Endothelial cell of umbilical vein (primary cell): Measurements from ENCODE around the gene SFI1. TPM values are rescaled to one million over a fixed set of nuclear protein-coding genes. Genes with fewer than 3 reads are reported as not detected.

ENCODE experiments used
- BruUV-seq: library from RNA; stranded (reverse); fragments of 400-500 nt; replicated peaks from 2 replicates; lab custom pipeline; 2021; lab: Mats Ljungman, UMichigan
- CTCF ChIA-PET: fragments of 300-600, 350-600 bp; sonication (Branson Sonifier 250); formaldehyde crosslinking; loops from one replicate; lab custom pipeline; 2021; ENCODE audit warnings: antibody characterized with exemption, inconsistent platforms; lab: Charles Lee
- POLR2A ChIA-PET: fragments of 300-600, 350-600 bp; sonication (Branson Sonifier 250); formaldehyde crosslinking; loops from one replicate; lab custom pipeline; 2021; ENCODE audit warnings: antibody characterized with exemption, inconsistent platforms; lab: Charles Lee
- DNase-seq: peaks from one replicate; pipeline ENCODE4 v3.0.0-alpha.2; 2011; ENCODE audit warnings: low read depth, low spot score
- FAIRE-seq: peaks from 2 replicates; lab custom pipeline; 2011; peaks lifted over from hg19 to GRCh38; lab: Jason Lieb, UNC
- H2AFZ ChIP-seq: 2 replicates; pipeline ENCODE4 v1.6.0; 2012; ENCODE audit warnings: low read depth, low read length, control low read depth, inconsistent platforms
- H3K27ac ChIP-seq: 2 replicates; pipeline ENCODE4 v1.5.1; 2011; ENCODE audit warnings: low read depth, mild to moderate bottlenecking, control low read depth, low read length, moderate library complexity; ENCODE audit not compliant: insufficient read depth
- H3K27me3 ChIP-seq, 2 experiments: 2 replicates each; pipeline versions ENCODE4 v1.6.0 to v1.6.1; 2011; ENCODE audit warnings: low read length in 2 of 2, mixed read lengths in 1 of 2; ENCODE audit not compliant: control insufficient read depth in 2 of 2, insufficient read depth in 2 of 2
- H3K36me3 ChIP-seq, 2 experiments: 2 replicates in 1 of 2; 3 replicates in 1 of 2; pipeline ENCODE4 v1.5.1; 2011; ENCODE audit warnings: low read length in 2 of 2, mild to moderate bottlenecking in 1 of 2, moderate library complexity in 1 of 2; ENCODE audit not compliant: control insufficient read depth in 2 of 2, insufficient read depth in 2 of 2; ENCODE audit errors: extremely low read depth in 1 of 2
- H3K4me1 ChIP-seq: 3 replicates; pipeline ENCODE4 v1.5.1; 2011; ENCODE audit warnings: mild to moderate bottlenecking, low read length; ENCODE audit not compliant: control insufficient read depth, insufficient read depth; ENCODE audit errors: extremely low read depth
- H3K4me2 ChIP-seq: 2 replicates; pipeline ENCODE4 v1.6.1; 2011; ENCODE audit warnings: low read length, control low read depth, mixed read lengths; ENCODE audit not compliant: insufficient read depth
- H3K4me3 ChIP-seq, 3 experiments: fragments of 200-600 bp in 1 of 3; sonication (generic), shearing (Covaris generic) in 1 of 3; replicated peaks in 1 of 3; 2 replicates each; pipeline ENCODE4 v1.5.1; 2011 to 2016; ENCODE audit warnings: control low read depth in 3 of 3, low read length in 3 of 3, mild to moderate bottlenecking in 2 of 3, inconsistent platforms in 1 of 3, low read depth in 1 of 3, moderate library complexity in 1 of 3; ENCODE audit not compliant: insufficient read depth in 1 of 3
- H3K79me2 ChIP-seq: 2 replicates; pipeline ENCODE4 v1.6.0; 2012; ENCODE audit warnings: low read length, inconsistent platforms; ENCODE audit not compliant: control insufficient read depth, insufficient read depth
- H3K9ac ChIP-seq: replicated peaks from 2 replicates; pipeline ENCODE3; 2011; ENCODE audit warnings: low read length, control low read depth; ENCODE audit not compliant: insufficient read depth; ENCODE audit errors: extremely low read depth
- H3K9me1 ChIP-seq: replicated peaks from 3 replicates; pipeline ENCODE4 v1.6.0; 2011; ENCODE audit warnings: mild to moderate bottlenecking, low read length; ENCODE audit not compliant: control insufficient read depth, insufficient read depth; ENCODE audit errors: extremely low read depth
- H3K9me3 ChIP-seq: replicated peaks from 2 replicates; pipeline ENCODE4 v1.5.1; 2012; ENCODE audit warnings: low read length, inconsistent platforms; ENCODE audit not compliant: control insufficient read depth, insufficient read depth
- H4K20me1 ChIP-seq: replicated peaks from 2 replicates; pipeline ENCODE3; 2011; ENCODE audit warnings: mild to moderate bottlenecking, low read length; ENCODE audit not compliant: control insufficient read depth, insufficient read depth; ENCODE audit errors: extremely low read depth
- EZH2 ChIP-seq: IDR thresholded peaks from 2 replicates; pipeline ENCODE4 v1.6.1; 2012; ENCODE audit warnings: borderline replicate concordance, low read depth, mild to moderate bottlenecking, moderate library complexity, low read length, inconsistent platforms; ENCODE audit not compliant: severe bottlenecking
- FOS ChIP-seq: IDR thresholded peaks from 2 replicates; pipeline ENCODE4 v1.6.1; 2011; ENCODE audit warnings: mild to moderate bottlenecking, low read length, moderate library complexity, borderline replicate concordance; ENCODE audit not compliant: insufficient read depth
- GATA2 ChIP-seq: IDR thresholded peaks from 2 replicates; pipeline ENCODE4 v1.7.0; 2011; ENCODE audit warnings: low read depth, mild to moderate bottlenecking, moderate library complexity, mixed read lengths, low read length; ENCODE audit not compliant: insufficient read length, insufficient read depth
- JUN ChIP-seq: IDR thresholded peaks from 2 replicates; pipeline ENCODE4 v1.6.1; 2011; ENCODE audit warnings: borderline replicate concordance, low read depth; ENCODE audit not compliant: insufficient read length, insufficient read depth
- MYC ChIP-seq: IDR thresholded peaks from one replicate; pipeline ENCODE4 v1.6.1; 2011; ENCODE audit warnings: mild to moderate bottlenecking, low read depth, low read length
- POLR2A ChIP-seq: IDR thresholded peaks from 2 replicates; pipeline ENCODE4 v1.6.1; 2012; ENCODE audit warnings: low read depth, mild to moderate bottlenecking, control low read depth, low read length
- POLR2AphosphoS5 ChIP-seq: IDR thresholded peaks from 2 replicates; pipeline ENCODE4 v1.6.1; 2012; ENCODE audit warnings: low read depth, mild to moderate bottlenecking, control low read depth, low read length, moderate library complexity; ENCODE audit not compliant: insufficient read depth
- dilution Hi-C: fragments of 300-500 bp; cut with MboI; formaldehyde crosslinking; loops from one replicate; pipeline ENCODE4 v1.15.0; 2019; ENCODE audit warnings: low sequenced_read_pairs; ENCODE audit not compliant: extremely low pct_ligation_motif_present
- intact Hi-C: fragments of 100-400 bp; cut with micrococcal nuclease; formaldehyde crosslinking; loops from one replicate; pipeline ENCODE4 v1.10.0; 2022
- polyA plus RNA-seq, 4 experiments: library from polyadenylated mRNA; depleted of rRNA in 3 of 4; stranded (reverse) in 3 of 4; unstranded in 1 of 4; fragments of >200 nt; gene quantifications; 2 replicates each; pipeline versions ENCODE4 v1.2.1 to v1.2.3, GENCODE V29; 2011 to 2012; ENCODE audit warnings: missing spikeins in 1 of 4
- total RNA-seq: library from RNA; stranded (reverse); gene quantifications from 2 replicates; pipeline ENCODE4 v1.2.3, GENCODE V29; 2021
- TF ChIP-seq, protein P1 (sequence below), 2 donors: IDR thresholded peaks; 1 replicate in 1 of 2; 2 replicates in 1 of 2; pipeline ENCODE4 v1.5.1; 2011; ENCODE audit warnings: low read length in 2 of 2, mild to moderate bottlenecking in 2 of 2, moderate library complexity in 2 of 2, control low read depth in 1 of 2, inconsistent platforms in 1 of 2, low read depth in 1 of 2; ENCODE audit not compliant: insufficient read depth in 1 of 2; ENCODE audit errors: extremely low read depth in 1 of 2
- TF ChIP-seq, protein P2 (sequence below): IDR thresholded peaks from 2 replicates; pipeline ENCODE4 v1.6.1; 2011; ENCODE audit not compliant: insufficient read depth, insufficient read length

Gene SFI1
- total and polyA plus RNA-seq, 2 donors (not counting 3 experiments of a cell fraction or from before 2014, with no cell fraction given): 12.5 to 46.4 TPM

DNA sequence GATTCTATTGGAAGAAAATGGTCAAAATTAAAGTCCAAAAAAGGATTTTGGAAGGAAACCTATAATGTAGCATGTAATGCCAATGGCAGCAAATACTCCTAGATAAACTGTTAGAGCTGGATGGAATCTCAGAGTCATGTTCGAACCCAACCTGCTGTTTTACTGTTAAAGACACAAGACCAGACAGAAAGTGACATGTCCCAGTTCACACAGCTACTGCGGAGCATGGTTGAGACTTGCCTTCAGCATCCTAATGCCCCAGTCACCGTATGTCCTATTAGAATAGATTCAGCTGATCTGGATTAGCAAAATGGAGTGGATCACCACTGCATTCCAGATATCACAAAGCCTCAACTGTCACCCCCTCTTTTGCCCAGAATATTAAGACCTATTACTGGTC lies 150.7 kb downstream of the SFI1 start:
- intact Hi-C loops (no loop called here), dilution Hi-C loops (no loop called here)
- Histone ChIP-seq H3K4me2 (peak overlapping the region; percentile 19), H3K4me3 (no peak overlapping the region), H3K79me2 (peaks cover 22% of the 10 kb centered on the region), H3K27ac (peak overlapping the region; percentile 97), H3K9me1 (no peaks in the 10 kb centered on the region), H3K9me3 (no peaks in the 10 kb centered on the region), H3K36me3 (peaks cover 0 to 2% of the 10 kb centered on the region in 2 experiments), H3K4me1 (peaks cover 31% of the 10 kb centered on the region), H2AFZ (no peak overlapping the region), H3K27me3 (no peaks in the 10 kb centered on the region), H4K20me1 (no peaks in the 10 kb centered on the region), H3K9ac (peak overlapping the region; percentile 45)
- BruUV-seq: no TSS peak
- TF ChIP-seq JUN: no peak
- TF ChIP-seq EZH2: no peak
- TF ChIP-seq POLR2AphosphoS5: no peak
- TF ChIP-seq GATA2: no peak
- TF ChIP-seq, protein P1, sequence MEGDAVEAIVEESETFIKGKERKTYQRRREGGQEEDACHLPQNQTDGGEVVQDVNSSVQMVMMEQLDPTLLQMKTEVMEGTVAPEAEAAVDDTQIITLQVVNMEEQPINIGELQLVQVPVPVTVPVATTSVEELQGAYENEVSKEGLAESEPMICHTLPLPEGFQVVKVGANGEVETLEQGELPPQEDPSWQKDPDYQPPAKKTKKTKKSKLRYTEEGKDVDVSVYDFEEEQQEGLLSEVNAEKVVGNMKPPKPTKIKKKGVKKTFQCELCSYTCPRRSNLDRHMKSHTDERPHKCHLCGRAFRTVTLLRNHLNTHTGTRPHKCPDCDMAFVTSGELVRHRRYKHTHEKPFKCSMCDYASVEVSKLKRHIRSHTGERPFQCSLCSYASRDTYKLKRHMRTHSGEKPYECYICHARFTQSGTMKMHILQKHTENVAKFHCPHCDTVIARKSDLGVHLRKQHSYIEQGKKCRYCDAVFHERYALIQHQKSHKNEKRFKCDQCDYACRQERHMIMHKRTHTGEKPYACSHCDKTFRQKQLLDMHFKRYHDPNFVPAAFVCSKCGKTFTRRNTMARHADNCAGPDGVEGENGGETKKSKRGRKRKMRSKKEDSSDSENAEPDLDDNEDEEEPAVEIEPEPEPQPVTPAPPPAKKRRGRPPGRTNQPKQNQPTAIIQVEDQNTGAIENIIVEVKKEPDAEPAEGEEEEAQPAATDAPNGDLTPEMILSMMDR (IDR thresholded peaks at IDR 0.05; ENCODE audit: extremely low read depth in 1 of 2, insufficient read depth in 1 of 2, low read depth in 1 of 2, low read length in 2 of 2): no peak
- TF ChIP-seq, protein P2, sequence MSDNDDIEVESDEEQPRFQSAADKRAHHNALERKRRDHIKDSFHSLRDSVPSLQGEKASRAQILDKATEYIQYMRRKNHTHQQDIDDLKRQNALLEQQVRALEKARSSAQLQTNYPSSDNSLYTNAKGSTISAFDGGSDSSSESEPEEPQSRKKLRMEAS: no peak
- no peak for TF ChIP-seq FOS
- TF ChIP-seq POLR2A: no peak
- TF ChIP-seq MYC: no peak
- FAIRE-seq: no peak
- CTCF ChIA-PET: interaction anchor here (1.1 kb wide), 1 partner anchor 10 kb away, joined by 4 read pairs; no protein-coding TSS in a partner anchor
- POLR2A ChIA-PET: interaction anchor here (1.0 kb wide), 1 partner anchor 16 kb away, joined by 3 read pairs; no protein-coding TSS in a partner anchor
- no peak for DNase-seq
